HG03460 (cell line): ENCODE results near the gene PERCC1.

ENCODE experiments used
- ATAC-seq: cut with Tn5 transposase; IDR thresholded peaks from one replicate; pipeline ENCODE4 v1.9.1; 2021; ENCODE audit not compliant: unreplicated experiment

Gene PERCC1

GRCh38 chr16:1430759-1431496 is at the start of gene PERCC1:
Gene PERCC1, plus strand, starts transcription at chr16:1431078. Its CDS starts 1,516 bp downstream, at chr16:1432594.
- ATAC-seq: no peak

GRCh38 chr16:1381612-1382406 is 49.1 kb upstream of the PERCC1 start:
- ATAC-seq: no peak

GRCh38 chr16:1383556-1383955 is 47.3 kb upstream of the PERCC1 start:
- no peak for ATAC-seq

GRCh38 chr16:1385232-1385631 is 45.6 kb upstream of the PERCC1 start:
- no peak for ATAC-seq

GRCh38 chr16:1387331-1387730 is 43.5 kb upstream of the PERCC1 start:
- ATAC-seq: no peak

- no peak for ATAC-seq
These were observed 41.1 kb upstream of the PERCC1 start for GRCh38 chr16:1389762-1390161.

GRCh38 chr16:1390239-1390779 is 40.6 kb upstream of the PERCC1 start:
- ATAC-seq: no peak

GRCh38 chr16:1392826-1393225 is 38.1 kb upstream of the PERCC1 start:
- no peak for ATAC-seq

GRCh38 chr16:1393613-1394176 is 37.2 kb upstream of the PERCC1 start:
- no peak for ATAC-seq

GRCh38 chr16:1394367-1394951 is 36.4 kb upstream of the PERCC1 start:
- ATAC-seq: no peak

GRCh38 chr16:1395444-1396031 is 35.3 kb upstream of the PERCC1 start:
- no peak for ATAC-seq

GRCh38 chr16:1397779-1398178 is 33.1 kb upstream of the PERCC1 start:
- ATAC-seq: no peak

- ATAC-seq: no peak
These were observed 32.5 kb upstream of the PERCC1 start for GRCh38 chr16:1398351-1398750.

- ATAC-seq: no peak
These were observed 31.9 kb upstream of the PERCC1 start for GRCh38 chr16:1398826-1399581.

- no peak for ATAC-seq
These were observed 29.7 kb upstream of the PERCC1 start for GRCh38 chr16:1401061-1401757.

- no peak for ATAC-seq
These were observed 29.1 kb upstream of the PERCC1 start for GRCh38 chr16:1401758-1402154.

- ATAC-seq: no peak
These were observed 27.8 kb upstream of the PERCC1 start for GRCh38 chr16:1403036-1403435.

- no peak for ATAC-seq
These were observed 27.1 kb upstream of the PERCC1 start for GRCh38 chr16:1403733-1404132.

- peak; percentile 11 for ATAC-seq
These were observed 23.1 kb upstream of the PERCC1 start for GRCh38 chr16:1407753-1408152.
